HepG2 (cell line): ENCODE results near the gene SASH3.

Source experiments
- SUZ12 ChIP-seq: fragments of 150-350 bp; IDR thresholded peaks from 2 replicates; pipeline ENCODE4 v1.6.1; 2014; ENCODE audit warnings: low read depth, low read length
- TAF1 ChIP-seq: sonication (generic); formaldehyde crosslinking; IDR thresholded peaks from 2 replicates; pipeline ENCODE4 v1.4.0; 2020; ENCODE audit warnings: missing genetic modification reagents

DNA sequence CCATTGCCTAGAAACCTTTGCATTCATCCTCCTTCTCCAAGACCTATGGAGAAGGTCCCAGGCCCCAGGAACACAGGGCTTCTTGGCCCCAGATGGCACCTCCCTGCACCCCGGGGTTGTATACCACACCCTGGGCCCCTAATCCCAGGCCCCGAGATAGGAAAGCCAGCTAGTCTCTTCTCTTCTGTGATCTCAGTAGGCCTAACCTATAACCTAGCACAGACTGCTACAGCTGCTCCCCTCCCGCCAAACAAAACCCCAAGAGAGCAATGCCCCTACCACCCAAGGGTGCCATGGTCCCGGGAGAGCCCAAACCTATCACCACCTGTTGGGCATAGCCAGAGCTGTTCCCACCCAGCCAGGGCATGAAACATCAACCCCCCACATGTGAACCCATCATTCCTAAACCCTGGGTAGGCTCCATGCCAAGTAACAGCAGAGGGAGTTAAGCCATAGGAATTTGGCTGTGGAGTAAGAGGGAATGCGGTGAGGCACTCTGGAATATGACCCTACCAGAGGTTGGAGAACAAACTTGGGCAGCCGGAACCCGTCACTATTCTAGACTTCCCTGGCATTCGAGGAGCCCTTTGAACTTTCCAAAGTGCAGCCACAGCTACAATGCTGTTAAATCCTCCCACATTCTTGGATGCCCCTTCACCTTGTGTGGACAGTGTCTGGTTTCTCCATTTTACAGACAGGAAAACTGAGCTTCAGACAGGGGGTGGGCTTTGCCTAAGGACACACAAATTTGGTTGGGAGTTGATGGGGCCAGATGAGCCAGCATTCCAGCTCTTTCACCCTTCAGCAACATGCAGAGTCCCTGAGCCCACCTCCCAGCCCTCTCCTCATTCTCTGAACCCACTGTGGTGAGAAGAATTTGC is 10.9 kb upstream of the SASH3 start:
- no peak for TF ChIP-seq SUZ12
- no peak for TF ChIP-seq TAF1 (CRISPR knock-in tag)
